ENCODE results near the gene TRIO.

Gene TRIO

DNA sequence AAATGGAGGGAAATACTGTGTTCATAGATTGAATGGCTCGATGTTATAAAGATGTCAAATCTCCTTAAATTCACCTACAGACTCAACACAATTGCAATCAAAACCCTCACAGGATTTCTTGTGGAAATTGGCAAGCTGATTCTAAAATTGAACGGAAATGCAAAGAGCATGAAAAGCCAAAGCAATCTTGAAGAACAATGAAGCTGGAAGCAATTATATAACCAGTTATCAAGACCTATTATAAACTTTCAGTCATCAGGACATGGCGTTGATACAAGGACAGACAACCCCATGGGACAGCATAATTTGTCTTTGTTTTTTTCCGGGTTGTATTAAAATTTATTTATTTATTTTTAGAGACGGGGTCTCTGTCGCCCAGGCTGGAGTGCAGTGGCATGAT is 385.0 kb downstream of the TRIO start:
- Histone ChIP-seq H3K4me2 (ENCODE audit: low read depth, low read length) (no peak overlapping the region), H3K9me2 (replicated peaks; ENCODE audit: insufficient read depth, low read length) (no peaks in the 10 kb centered on the region), H3K27ac (ENCODE audit: low read length) (no peak overlapping the region), H3K4me3 (ENCODE audit: low read length) (no peak overlapping the region), H3K9ac (ENCODE audit: low read length) (no peak overlapping the region), H3K27me3 (replicated peaks; ENCODE audit: insufficient read depth, low read length) (no peaks in the 10 kb centered on the region), H3K36me3 (replicated peaks; ENCODE audit: insufficient read depth, low read length) (no peaks in the 10 kb centered on the region), H2AFZ (ENCODE audit: low read length) (no peak overlapping the region), H4K20me1 (ENCODE audit: insufficient read depth, low read length) (no peaks in the 10 kb centered on the region), H3F3A (ENCODE audit: insufficient read depth, low read length) (no peaks in the 10 kb centered on the region), H3K9me3 (replicated peaks; ENCODE audit: insufficient read depth, low read length) (no peaks in the 10 kb centered on the region), H3K79me2 (ENCODE audit: low read length) (no peaks in the 10 kb centered on the region), H3K4me1 (ENCODE audit: low read length) (no peaks in the 10 kb centered on the region)
- DNase-seq: no peak
- TF ChIP-seq, protein P1, sequence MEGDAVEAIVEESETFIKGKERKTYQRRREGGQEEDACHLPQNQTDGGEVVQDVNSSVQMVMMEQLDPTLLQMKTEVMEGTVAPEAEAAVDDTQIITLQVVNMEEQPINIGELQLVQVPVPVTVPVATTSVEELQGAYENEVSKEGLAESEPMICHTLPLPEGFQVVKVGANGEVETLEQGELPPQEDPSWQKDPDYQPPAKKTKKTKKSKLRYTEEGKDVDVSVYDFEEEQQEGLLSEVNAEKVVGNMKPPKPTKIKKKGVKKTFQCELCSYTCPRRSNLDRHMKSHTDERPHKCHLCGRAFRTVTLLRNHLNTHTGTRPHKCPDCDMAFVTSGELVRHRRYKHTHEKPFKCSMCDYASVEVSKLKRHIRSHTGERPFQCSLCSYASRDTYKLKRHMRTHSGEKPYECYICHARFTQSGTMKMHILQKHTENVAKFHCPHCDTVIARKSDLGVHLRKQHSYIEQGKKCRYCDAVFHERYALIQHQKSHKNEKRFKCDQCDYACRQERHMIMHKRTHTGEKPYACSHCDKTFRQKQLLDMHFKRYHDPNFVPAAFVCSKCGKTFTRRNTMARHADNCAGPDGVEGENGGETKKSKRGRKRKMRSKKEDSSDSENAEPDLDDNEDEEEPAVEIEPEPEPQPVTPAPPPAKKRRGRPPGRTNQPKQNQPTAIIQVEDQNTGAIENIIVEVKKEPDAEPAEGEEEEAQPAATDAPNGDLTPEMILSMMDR (IDR thresholded peaks at IDR 0.05; ENCODE audit: low read length): no peak
- TF ChIP-seq EZH2 (optimal IDR thresholded peaks at IDR 0.05; ENCODE audit: low read depth, low read length): no peak
- no peak for TF ChIP-seq EZH2phosphoT487 (IDR thresholded peaks at IDR 0.05; ENCODE audit: low read length)

- TF ChIP-seq EZH2phosphoT487 (IDR thresholded peaks at IDR 0.05; ENCODE audit: low read length) (no peak), EZH2 (optimal IDR thresholded peaks at IDR 0.05; ENCODE audit: low read depth, low read length) (no peak)
- TF ChIP-seq, protein P1 (IDR thresholded peaks at IDR 0.05; ENCODE audit: low read length): no peak
- Histone ChIP-seq H3K9me3 (replicated peaks; ENCODE audit: insufficient read depth, low read length) (no peaks in the 10 kb centered on the region), H2AFZ (ENCODE audit: low read length) (no peak overlapping the region), H3K9ac (ENCODE audit: low read length) (no peak overlapping the region), H3K27ac (ENCODE audit: low read length) (no peak overlapping the region), H3K79me2 (ENCODE audit: low read length) (no peaks in the 10 kb centered on the region), H3K4me2 (ENCODE audit: low read depth, low read length) (no peak overlapping the region), H3K4me1 (ENCODE audit: low read length) (no peaks in the 10 kb centered on the region), H3K27me3 (replicated peaks; ENCODE audit: insufficient read depth, low read length) (no peaks in the 10 kb centered on the region), H3F3A (ENCODE audit: insufficient read depth, low read length) (no peaks in the 10 kb centered on the region), H3K4me3 (ENCODE audit: low read length) (no peak overlapping the region), H3K9me2 (replicated peaks; ENCODE audit: insufficient read depth, low read length) (no peaks in the 10 kb centered on the region), H3K36me3 (replicated peaks; ENCODE audit: insufficient read depth, low read length) (no peaks in the 10 kb centered on the region), H4K20me1 (ENCODE audit: insufficient read depth, low read length) (no peaks in the 10 kb centered on the region)
- DNase-seq: no peak
These were observed 385.8 kb downstream of the TRIO start for GRCh38 chr5:14528926-14529325.

GRCh38 chr5:14531668-14532067 is 388.5 kb downstream of the TRIO start:
- Histone ChIP-seq H3K79me2 (ENCODE audit: low read length) (no peaks in the 10 kb centered on the region), H3K4me3 (ENCODE audit: low read length) (no peak overlapping the region), H2AFZ (ENCODE audit: low read length) (no peak overlapping the region), H3K9me3 (replicated peaks; ENCODE audit: insufficient read depth, low read length) (no peaks in the 10 kb centered on the region), H3K9me2 (replicated peaks; ENCODE audit: insufficient read depth, low read length) (no peaks in the 10 kb centered on the region), H3K4me2 (ENCODE audit: low read depth, low read length) (no peak overlapping the region), H3K27me3 (replicated peaks; ENCODE audit: insufficient read depth, low read length) (no peaks in the 10 kb centered on the region), H3K36me3 (replicated peaks; ENCODE audit: insufficient read depth, low read length) (no peaks in the 10 kb centered on the region), H3F3A (ENCODE audit: insufficient read depth, low read length) (no peaks in the 10 kb centered on the region), H3K27ac (ENCODE audit: low read length) (no peak overlapping the region), H3K9ac (ENCODE audit: low read length) (no peak overlapping the region), H4K20me1 (ENCODE audit: insufficient read depth, low read length) (no peaks in the 10 kb centered on the region), H3K4me1 (ENCODE audit: low read length) (no peaks in the 10 kb centered on the region)
- TF ChIP-seq, protein P1 (IDR thresholded peaks at IDR 0.05; ENCODE audit: low read length): no peak
- TF ChIP-seq EZH2phosphoT487 (IDR thresholded peaks at IDR 0.05; ENCODE audit: low read length) (no peak), EZH2 (optimal IDR thresholded peaks at IDR 0.05; ENCODE audit: low read depth, low read length) (no peak)
- no peak for DNase-seq
